GM12872 (cell line): Measurements from ENCODE around the gene WDR46.

Experiments
- TF ChIP-seq, protein P1 (sequence below): IDR thresholded peaks from 3 replicates; pipeline ENCODE4 v1.5.1; 2011; ENCODE audit warnings: low read depth, mild to moderate bottlenecking, low read length, moderate library complexity; ENCODE audit not compliant: insufficient read depth

WDR46 gene

DNA sequence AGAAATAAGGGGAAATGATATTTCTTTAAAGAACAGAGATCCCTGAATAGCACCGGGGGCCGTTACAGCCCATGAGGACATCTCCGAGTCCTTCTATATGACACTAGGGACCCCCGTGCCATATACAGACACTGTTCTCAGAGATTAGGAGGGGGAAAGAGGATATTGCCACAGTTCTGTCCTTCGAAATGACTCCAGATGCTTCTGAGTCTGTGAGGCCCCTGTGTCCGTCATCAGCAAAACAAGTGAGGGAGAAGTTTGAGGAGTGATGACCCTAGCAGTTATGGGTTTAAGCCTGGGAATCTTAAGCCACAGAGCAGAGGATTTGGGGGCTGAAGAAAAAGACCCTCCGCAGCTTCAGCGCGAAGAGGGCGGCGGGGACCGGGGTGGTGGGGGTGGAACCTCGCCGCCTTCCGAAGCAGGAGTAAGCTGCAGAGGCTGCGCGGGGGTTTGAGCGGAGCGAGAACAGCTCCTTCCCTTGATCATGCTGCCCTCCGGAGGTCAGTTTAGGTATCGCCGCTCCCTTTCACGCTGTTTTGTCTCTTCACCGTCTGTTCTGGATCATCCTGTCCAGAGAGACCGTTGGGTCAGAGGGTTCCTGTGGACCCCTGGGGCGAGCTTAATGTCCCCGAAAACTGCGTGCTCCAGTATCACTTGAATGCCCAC, 40.9 kb downstream of the WDR46 start:
- TF ChIP-seq, protein P1, sequence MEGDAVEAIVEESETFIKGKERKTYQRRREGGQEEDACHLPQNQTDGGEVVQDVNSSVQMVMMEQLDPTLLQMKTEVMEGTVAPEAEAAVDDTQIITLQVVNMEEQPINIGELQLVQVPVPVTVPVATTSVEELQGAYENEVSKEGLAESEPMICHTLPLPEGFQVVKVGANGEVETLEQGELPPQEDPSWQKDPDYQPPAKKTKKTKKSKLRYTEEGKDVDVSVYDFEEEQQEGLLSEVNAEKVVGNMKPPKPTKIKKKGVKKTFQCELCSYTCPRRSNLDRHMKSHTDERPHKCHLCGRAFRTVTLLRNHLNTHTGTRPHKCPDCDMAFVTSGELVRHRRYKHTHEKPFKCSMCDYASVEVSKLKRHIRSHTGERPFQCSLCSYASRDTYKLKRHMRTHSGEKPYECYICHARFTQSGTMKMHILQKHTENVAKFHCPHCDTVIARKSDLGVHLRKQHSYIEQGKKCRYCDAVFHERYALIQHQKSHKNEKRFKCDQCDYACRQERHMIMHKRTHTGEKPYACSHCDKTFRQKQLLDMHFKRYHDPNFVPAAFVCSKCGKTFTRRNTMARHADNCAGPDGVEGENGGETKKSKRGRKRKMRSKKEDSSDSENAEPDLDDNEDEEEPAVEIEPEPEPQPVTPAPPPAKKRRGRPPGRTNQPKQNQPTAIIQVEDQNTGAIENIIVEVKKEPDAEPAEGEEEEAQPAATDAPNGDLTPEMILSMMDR: peak; percentile 98

DNA sequence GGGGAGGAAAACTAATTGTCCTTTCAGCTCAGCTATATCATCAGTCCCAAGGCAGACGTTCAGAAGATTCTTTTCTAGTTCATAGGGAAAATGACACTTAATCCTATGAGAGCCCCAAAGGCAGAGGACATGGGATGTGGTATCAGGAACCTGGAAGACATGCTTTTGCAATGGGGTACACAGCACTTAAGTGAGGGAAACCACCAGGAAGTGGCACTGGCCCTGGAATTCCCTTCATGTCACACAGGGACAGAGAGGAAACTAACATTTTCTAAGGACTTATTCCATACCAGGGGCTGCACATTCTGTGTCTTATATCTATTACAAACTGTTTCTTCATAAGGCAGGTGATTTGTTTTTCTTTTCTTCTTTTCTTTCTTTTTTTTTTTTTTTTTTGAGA, 45.6 kb downstream of the WDR46 start:
- TF ChIP-seq, protein P1: no peak

DNA sequence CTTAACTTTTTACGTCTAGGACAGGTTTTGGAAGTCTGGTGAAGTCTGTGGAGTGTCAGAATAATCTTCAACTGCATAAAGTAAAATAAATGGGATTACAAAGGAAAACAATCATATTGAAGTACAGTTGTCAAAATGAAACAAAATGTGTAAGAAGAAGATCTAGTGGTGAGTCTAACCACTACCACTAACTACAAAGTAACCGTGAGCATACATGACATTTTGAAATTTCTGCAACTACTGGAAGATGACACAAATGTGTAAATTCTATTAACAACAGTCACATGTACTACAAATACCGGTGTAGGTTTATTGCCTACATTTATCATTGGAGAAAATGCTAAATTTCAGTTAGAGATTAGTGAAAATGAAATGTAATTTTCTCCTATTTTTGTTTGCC, 47.1 kb downstream of the WDR46 start:
- TF ChIP-seq, protein P1: no peak

DNA sequence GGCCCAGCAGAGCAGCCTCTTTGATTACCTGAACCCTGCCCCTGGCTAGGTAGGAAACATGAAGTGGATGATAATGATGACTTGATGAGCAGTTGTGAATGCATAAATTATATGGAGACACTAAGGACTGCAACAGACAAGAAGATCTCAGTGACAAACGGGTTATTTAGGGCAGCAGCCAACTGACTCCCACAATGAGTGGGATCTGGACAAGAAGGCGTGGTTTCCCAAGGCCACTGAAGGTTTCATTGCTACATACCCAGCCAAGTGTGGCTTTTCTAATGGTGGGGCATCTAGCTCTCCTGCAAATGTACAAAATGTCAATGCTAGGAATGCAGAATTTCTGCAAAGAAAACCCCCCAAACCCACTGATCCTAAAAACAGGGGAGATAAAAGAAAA, 51.3 kb downstream of the WDR46 start:
- TF ChIP-seq, protein P1: no peak

DNA sequence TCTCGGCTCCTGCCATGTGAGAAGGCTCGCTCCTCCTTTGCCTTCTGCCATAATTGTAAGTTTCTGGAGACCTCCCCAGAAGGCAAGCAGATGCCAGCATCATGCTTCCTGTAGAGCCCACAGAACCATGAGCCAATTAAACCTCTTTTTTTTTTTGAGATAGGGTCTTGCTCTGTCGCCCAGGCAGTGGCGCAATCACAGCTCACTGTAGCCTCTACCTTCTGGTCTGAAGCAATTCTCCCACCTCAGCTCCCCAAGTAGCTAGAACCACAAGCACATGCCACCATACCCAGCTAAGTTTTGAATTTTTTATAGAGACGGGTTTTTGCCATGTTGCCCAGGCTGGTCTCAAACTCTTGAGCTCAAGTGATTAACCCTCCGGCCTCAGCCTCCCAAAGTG, 52.2 kb downstream of the WDR46 start:
- TF ChIP-seq, protein P1: no peak

DNA sequence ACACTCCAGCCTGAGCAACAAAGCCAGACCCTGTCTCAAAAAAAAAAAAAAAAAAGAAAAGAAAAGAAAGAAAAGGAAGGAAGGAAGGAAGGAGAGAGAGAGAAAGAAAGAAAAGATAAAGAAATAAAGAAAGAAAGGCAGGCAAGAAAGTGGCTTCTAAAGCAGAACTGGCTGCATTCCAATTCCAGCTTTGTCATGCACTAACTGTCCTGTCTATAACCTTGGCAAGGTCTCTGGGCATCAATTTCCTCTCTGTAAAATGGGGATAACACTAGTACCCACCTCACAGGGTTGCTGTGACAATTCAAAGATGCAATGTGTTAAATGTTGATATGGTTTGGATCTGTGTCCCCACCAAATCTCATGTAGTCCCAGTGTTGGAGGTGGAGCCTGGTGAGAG, 52.7 kb downstream of the WDR46 start:
- TF ChIP-seq, protein P1: no peak

DNA sequence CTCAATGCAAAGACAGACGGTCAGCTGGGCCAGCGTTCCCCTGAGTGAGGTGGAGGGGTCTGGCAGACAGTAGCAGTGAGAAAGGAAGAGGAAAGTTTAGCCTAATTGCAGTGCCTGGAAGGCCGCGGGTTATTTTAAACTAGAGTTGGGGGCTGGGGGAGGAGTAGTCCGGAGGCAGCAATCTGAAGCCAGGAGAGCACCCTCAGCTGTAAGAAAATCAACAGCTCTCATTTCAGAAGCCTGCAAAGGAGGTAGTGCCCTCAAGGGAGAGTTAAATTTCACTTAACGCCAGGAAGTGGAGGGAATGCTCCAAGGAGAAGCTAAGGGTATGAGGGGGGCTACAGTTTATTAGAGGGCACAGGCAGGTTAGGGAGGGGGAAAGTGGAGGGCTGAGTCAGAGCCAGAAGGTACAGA, 53.8 kb downstream of the WDR46 start:
- TF ChIP-seq, protein P1: no peak
